HG03039 (cell line): ENCODE data around the gene MAP3K21.

Experiments
- ATAC-seq: cut with Tn5 transposase; IDR thresholded peaks from one replicate; pipeline ENCODE4 v1.9.1; 2021; ENCODE audit warnings: mild to moderate bottlenecking, moderate library complexity; ENCODE audit not compliant: unreplicated experiment

MAP3K21 gene

GRCh38 chr1:233323718-233324117 is 3.8 kb upstream of the MAP3K21 start:
- ATAC-seq, result no peak

- ATAC-seq, result no peak
Measured at GRCh38 chr1:233326319-233326718, 1.2 kb upstream of the MAP3K21 start.

DNA sequence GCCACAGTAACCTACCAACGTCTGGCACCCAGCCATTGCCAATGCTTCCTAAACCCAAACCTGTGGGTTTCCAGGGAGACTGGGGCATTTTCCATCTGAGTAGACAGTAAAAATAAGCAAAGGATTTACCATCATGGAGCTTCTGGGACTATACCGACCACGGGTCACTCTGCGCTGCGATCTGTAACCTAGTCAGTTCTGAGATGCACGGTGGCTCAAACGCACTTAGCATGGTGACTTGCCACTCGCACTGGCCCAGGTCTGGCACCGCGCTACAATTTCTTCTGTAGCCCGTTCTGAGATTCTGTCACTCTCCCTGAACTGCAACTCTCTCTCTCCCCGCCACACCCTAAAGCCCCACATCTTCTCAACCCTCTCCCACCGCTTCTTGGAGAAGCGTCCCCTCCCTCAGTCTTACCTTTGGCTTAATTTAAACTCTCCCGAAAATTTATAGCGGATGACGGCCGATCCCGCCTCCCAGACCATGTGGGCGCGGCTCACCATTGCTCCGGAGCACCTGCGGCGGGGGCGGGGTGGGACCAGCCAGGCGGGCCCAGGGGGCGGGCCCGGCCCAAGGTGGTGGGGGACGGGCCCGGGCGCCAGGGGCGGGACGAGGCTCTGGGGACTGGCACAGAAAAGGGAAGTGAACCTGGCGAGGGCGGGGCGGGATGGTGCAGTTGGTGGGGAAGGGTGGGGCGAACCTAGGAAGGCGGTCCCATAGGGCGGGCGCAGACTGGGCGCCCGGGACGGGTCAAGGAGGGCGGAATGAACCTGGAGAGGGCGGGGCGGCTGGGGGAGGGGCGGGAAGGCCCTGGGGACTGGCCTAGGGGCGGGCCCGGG is 493 bp upstream of the MAP3K21 start:
- peak; percentile 94 for ATAC-seq

DNA sequence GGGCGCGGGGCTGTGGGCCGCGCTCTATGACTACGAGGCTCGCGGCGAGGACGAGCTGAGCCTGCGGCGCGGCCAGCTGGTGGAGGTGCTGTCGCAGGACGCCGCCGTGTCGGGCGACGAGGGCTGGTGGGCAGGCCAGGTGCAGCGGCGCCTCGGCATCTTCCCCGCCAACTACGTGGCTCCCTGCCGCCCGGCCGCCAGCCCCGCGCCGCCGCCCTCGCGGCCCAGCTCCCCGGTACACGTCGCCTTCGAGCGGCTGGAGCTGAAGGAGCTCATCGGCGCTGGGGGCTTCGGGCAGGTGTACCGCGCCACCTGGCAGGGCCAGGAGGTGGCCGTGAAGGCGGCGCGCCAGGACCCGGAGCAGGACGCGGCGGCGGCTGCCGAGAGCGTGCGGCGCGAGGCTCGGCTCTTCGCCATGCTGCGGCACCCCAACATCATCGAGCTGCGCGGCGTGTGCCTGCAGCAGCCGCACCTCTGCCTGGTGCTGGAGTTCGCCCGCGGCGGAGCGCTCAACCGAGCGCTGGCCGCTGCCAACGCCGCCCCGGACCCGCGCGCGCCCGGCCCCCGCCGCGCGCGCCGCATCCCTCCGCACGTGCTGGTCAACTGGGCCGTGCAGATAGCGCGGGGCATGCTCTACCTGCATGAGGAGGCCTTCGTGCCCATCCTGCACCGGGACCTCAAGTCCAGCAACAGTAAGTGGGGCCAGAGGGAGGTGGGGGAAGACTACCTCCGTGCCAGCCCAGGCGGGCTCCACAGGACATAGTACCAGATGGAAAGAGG is 808 bp downstream of the MAP3K21 start:
- no peak for ATAC-seq

DNA sequence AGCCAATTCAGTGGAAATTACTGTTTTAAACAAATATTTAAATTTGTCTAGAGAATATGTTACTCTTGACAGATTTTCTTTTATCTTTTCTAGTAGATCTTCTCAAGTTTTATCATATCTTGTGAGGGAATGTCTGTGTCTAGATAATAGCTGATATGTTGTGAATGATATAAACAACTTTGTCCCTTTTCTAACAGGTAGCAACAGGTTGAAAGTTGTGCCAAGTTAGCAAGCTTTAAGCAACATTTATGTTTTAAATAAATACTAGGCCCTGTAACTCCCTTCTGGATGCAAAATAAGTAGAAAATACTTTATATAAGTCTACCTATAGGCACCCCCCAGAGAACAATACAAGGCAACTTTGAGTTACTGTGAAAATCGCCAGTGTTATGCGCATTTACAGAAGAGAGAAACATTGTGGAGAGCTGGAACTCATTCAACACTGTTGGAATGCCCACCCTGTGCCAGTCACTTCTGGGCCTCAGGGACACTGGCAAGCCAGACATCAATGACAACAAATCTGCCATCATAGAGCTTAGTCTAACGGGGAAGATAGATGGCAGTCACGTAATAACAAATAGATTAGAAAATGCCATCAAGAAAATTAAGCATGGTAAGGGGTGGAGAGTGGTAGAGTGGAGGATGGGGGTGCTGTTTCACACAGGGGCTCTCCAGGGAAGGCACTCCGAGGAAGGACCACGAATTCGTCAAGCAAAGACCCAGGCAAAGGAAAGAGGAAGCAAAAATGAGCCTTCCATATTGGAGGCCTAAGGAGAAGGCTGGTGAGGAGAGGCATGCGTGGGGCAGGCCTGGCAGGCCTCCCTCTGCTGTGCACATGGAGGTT is 4.4 kb downstream of the MAP3K21 start:
- ATAC-seq, result no peak

DNA sequence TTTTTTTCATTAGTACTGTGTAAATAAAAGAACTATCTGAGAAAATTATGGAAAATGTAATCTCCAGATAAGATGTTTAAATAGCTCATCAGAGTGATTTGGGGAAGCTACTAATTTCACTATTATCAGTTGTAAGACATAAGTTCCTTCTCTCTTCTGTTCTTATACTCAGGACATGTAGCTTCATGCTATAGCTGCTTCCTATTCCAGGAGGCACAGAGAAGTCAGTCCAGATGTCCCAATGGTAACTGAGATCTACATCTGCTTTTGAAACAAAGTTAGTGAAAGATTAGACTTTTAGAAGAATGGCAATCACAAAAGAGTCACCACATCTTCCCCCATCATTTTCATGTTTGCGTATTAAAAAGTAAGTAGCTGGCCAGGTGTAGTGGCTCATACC is 5.6 kb downstream of the MAP3K21 start:
- ATAC-seq, result no peak

- ATAC-seq, result no peak
Measured at GRCh38 chr1:233334092-233334491, 6.6 kb downstream of the MAP3K21 start.

DNA sequence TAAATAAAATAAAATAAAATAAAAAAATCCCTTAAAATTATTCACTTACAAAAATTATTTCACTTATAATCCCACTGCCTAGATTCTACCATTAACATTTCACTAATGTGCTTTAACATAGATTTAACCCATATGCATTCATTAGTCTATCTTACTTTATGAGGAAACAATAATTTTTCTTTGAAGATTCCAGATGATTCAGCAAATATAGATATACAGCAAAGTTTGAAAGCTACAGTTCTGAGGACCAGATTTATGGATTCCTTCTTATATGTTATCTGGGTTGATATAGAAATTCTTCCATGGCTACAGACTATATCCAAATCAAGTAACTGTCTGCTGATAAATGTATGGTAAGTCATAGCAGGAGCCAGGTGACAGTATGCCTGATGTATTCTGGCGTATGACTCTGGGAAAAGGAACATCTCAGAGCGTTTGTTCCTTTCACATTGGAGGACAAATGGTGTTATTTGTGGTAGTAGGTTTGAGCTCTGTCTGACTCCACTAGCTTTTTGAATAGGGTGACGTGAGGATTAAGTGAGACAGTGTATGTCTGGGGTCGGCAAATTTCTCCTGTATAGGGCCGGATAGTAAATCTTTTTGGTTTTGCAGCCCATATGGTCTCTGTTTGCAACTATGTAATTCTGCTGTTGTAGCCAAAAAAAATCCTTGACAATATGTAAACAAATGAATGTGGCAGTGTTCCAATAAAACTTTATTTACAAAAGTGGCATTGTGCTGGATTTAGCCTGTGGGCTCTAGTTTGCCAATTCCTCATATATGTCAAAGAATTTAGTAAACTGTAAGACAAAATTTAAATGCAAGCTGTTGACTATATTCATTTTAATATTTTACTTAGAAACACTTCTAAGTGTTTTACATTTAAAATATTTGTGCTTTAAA is 9.3 kb downstream of the MAP3K21 start:
- ATAC-seq, result no peak

DNA sequence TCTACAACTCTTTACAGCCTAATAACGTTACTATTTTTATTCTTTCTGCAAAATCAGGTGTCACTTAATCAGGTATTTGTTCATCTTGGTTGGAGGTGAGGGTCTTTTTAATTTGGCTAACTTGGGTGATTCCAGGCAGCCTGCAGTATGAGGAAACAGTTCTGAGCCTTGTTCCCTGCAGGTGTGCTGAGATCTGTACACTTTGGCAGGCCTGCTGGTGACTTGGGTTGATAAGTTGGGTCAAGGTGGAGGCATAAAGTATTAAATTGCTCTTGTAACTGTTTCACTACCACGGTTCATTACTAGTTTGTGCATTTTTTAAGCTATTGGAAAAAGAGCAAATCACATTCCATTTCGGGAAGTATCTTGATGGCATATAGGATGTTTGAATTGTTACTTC is 10.0 kb downstream of the MAP3K21 start:
- no peak for ATAC-seq

GRCh38 chr1:233338102-233338501 is 10.6 kb downstream of the MAP3K21 start:
- ATAC-seq, result no peak

GRCh38 chr1:233340031-233340555 is 12.6 kb downstream of the MAP3K21 start:
- no peak for ATAC-seq

DNA sequence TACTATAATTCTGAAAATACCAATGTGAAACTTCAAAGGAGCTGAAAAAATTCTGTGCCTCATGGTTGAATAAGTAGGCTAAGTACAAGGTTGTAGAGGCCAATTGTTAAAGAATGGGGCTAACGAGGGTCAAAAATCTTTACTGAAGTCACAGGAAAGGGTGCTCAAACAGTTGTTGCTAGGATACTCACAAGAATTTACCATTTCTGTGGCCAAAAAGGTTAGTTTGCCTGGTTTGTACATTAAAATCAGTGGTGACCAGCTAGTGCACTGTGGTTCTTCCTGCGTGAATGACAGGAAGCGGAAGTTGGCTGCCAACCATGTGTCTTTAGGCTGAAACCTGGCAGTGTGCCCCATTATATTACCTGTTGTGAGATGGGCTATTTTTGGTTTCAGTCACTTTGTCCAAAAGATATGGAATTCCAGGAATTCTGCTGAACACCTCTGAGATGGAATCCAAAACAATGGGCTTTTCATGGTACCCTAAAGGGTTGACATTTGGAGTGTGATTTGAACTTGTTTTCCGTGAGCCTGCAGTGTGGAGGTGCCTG is 13.5 kb downstream of the MAP3K21 start:
- ATAC-seq, result no peak

- ATAC-seq, result no peak
Measured at GRCh38 chr1:233342086-233342485, 14.6 kb downstream of the MAP3K21 start.

DNA sequence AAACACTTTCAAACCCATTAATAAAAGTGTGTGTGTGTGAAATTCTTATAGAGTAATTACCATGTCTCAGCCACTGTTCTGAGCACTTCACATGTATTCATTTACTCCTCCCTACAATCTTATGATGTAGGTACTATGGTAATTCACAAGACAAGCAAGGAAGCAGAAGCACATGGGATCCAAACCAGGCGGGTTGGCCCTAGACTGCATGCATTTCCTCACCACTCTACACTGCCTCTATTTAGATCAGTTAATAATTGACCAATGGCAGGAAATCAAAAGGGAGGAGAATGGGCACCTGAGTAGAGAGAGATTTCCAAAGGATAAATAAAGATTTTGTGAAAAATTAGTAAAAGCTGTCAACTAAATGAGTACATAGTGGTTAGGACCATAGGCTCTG is 15.7 kb downstream of the MAP3K21 start:
- no peak for ATAC-seq

DNA sequence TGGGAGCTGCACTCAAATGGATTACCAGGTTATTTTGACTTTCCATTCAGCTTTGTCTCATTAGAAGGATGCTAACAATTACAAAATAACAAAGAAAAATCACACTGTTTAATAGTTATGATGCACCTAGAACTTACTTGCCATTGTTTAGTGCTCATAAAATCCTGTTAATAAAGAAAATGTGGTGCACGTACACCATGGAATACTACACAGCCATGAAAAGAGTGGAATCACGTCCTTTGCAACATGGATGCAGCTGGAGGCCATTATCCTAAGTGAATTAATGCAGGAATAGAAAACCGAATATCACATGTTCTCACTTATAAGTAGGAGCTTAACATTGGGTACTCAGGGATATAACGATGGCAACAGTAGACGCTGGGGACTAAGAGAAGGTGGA is 19.8 kb downstream of the MAP3K21 start:
- no peak for ATAC-seq

DNA sequence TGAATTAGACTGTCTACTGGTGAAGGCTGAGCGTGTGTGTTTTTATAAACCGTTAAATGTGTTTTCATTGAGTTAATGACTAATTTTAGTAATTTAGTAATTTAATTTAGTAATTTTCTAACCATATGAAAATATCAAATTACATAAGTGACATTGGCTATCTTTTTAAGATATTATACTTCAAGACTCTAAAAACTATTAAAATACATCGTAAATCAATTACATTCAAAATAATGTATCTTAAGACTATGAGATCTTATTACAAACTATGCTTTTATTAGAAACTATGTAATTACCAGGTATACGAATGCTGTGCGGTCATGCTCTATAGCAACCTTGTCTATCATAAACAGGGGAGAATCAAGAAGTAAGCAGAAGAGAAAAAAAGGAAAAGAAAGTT is 21.6 kb downstream of the MAP3K21 start:
- no peak for ATAC-seq

DNA sequence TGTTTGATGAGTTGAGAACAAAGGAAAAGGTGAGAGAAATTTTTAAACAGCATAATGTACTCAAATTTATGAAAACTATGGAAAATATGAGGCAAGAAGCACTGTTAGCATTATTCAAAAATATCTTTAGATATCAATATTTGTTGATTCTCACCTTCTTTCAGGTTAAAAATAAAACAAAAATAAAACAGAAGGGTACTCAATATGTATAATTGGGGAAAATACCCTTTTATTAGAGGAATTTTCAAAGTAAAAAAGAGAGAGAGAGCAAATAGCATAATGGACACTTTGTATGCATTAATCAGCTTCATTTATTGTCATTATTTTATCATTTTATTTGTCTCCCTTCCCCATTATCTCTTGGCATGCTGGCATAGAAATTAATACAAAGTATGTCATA is 27.5 kb downstream of the MAP3K21 start:
- ATAC-seq, result no peak

GRCh38 chr1:233355841-233356704 is 28.5 kb downstream of the MAP3K21 start:
- ATAC-seq, result no peak

DNA sequence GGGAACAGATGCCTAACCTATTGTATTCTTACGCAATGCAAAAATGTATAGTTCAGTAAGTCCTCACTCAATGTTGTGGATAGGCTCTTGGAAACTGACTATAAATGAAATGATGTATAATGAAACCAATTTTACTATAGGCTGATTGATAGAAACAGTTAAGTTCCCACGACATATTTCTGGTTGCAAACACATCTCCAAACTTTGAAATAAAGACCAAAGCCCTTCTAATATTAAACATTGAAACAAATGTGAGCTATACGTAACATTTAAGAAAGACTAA is 29.1 kb downstream of the MAP3K21 start:
- ATAC-seq, result no peak
